HEK293 (cell line): Measurements from ENCODE around the gene TMED7.
A peak's percentile ranks its signal among the peaks of the same experiment; 100 is the strongest.

Experiments used
- TRIM28 ChIP-seq: IDR thresholded peaks from 2 replicates; pipeline ENCODE4 v1.6.1; 2011; ENCODE audit warnings: low read length, control low read depth, borderline replicate concordance
- ZNF146 ChIP-seq: fragments of 450-650 bp; formaldehyde crosslinking; IDR thresholded peaks from 2 replicates; pipeline ENCODE4 v1.5.1; 2016; ENCODE audit warnings: missing biosample characterization, missing genetic modification characterization
- ZNF391 ChIP-seq: fragments of 450-650 bp; formaldehyde crosslinking; IDR thresholded peaks from 2 replicates; pipeline ENCODE4 v1.5.1; 2016; ENCODE audit warnings: low read depth, missing biosample characterization, missing genetic modification characterization, borderline replicate concordance
- TF ChIP-seq, protein P1 (sequence below): fragments of 450-650 bp; formaldehyde crosslinking; IDR thresholded peaks from 2 replicates; pipeline ENCODE4 v1.5.1; 2016; ENCODE audit warnings: missing biosample characterization, missing genetic modification characterization

GRCh38 chr5:115634343-115635132, 8.7 kb upstream of the TMED7 start:
- TF ChIP-seq TRIM28 = no peak
- TF ChIP-seq, protein P1, sequence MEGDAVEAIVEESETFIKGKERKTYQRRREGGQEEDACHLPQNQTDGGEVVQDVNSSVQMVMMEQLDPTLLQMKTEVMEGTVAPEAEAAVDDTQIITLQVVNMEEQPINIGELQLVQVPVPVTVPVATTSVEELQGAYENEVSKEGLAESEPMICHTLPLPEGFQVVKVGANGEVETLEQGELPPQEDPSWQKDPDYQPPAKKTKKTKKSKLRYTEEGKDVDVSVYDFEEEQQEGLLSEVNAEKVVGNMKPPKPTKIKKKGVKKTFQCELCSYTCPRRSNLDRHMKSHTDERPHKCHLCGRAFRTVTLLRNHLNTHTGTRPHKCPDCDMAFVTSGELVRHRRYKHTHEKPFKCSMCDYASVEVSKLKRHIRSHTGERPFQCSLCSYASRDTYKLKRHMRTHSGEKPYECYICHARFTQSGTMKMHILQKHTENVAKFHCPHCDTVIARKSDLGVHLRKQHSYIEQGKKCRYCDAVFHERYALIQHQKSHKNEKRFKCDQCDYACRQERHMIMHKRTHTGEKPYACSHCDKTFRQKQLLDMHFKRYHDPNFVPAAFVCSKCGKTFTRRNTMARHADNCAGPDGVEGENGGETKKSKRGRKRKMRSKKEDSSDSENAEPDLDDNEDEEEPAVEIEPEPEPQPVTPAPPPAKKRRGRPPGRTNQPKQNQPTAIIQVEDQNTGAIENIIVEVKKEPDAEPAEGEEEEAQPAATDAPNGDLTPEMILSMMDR (tag by site-specific recombination) = peak; percentile 79
- TF ChIP-seq ZNF391 (tag by site-specific recombination) = no peak
- TF ChIP-seq ZNF146 = no peak
